Left renal pelvis (tissue), 4 donors: ENCODE data around the gene DNAJC28. TPM values are rescaled to one million over a fixed set of nuclear protein-coding genes. Genes with fewer than 3 reads are reported as not detected.
"Not testable (repeated sequence)": the region's sequence is repeated elsewhere in the genome, so short reads cannot be mapped to it uniquely, and the experiment has no call there.

Experiments used
- DNase-seq, 4 donors: peaks; one replicate each; pipeline ENCODE4 v3.0.0-alpha.2; 2013; ENCODE audit warnings: low read depth in 4 of 4, low spot score in 3 of 4
- polyA plus RNA-seq, 4 donors: library from polyadenylated mRNA; unstranded; fragments of 120-200 nt; gene quantifications; one replicate each; pipeline ENCODE4 v1.2.1, GENCODE V29; 2013; ENCODE audit not compliant: insufficient read length in 4 of 4

DNAJC28 gene
- 1 to 10 TPM; 2.0 to 5.9 (median 5.2) TPM for polyA plus RNA-seq

- peak; percentile 90 to 94 (median 92) for DNase-seq
Observed at GRCh38 chr21:33491373-33492102, at the start of gene DNAJC28. Gene DNAJC28 (minus strand): TSS chr21:33491716. CDS start chr21:33489393, 2,323 bp downstream.

GRCh38 chr21:33541105-33541711 is 49.7 kb upstream of the DNAJC28 start:
- DNase-seq, result peak in 1 of 4 donors; percentile 6

- DNase-seq, result no peak
Observed at GRCh38 chr21:33540711-33541104, 49.2 kb upstream of the DNAJC28 start.

GRCh38 chr21:33539616-33540015 is 48.1 kb upstream of the DNAJC28 start:
- DNase-seq, result no peak

GRCh38 chr21:33537212-33537611 is 45.7 kb upstream of the DNAJC28 start:
- no peak for DNase-seq

GRCh38 chr21:33531007-33531406 is 39.5 kb upstream of the DNAJC28 start:
- no peak for DNase-seq

GRCh38 chr21:33522953-33523349 is 31.4 kb upstream of the DNAJC28 start:
- no peak for DNase-seq

GRCh38 chr21:33522297-33522952 is 30.9 kb upstream of the DNAJC28 start:
- no peak for DNase-seq

GRCh38 chr21:33518899-33519298 is 27.4 kb upstream of the DNAJC28 start:
- no peak for DNase-seq

GRCh38 chr21:33514229-33514628 is 22.7 kb upstream of the DNAJC28 start:
- no peak for DNase-seq

- DNase-seq, result no peak
Observed at GRCh38 chr21:33512481-33512880, 21.0 kb upstream of the DNAJC28 start.

GRCh38 chr21:33511639-33512038 is 20.1 kb upstream of the DNAJC28 start:
- DNase-seq, result no peak

- no peak for DNase-seq
Observed at GRCh38 chr21:33510826-33511225, 19.3 kb upstream of the DNAJC28 start.

- not testable (repeated sequence) for DNase-seq
Observed at GRCh38 chr21:33507003-33507402, 15.5 kb upstream of the DNAJC28 start.

GRCh38 chr21:33505833-33506232 is 14.3 kb upstream of the DNAJC28 start:
- no peak for DNase-seq

- no peak for DNase-seq
Observed at GRCh38 chr21:33496345-33496744, 4.8 kb upstream of the DNAJC28 start.

GRCh38 chr21:33495743-33496142 is 4.2 kb upstream of the DNAJC28 start:
- no peak for DNase-seq

GRCh38 chr21:33493756-33494155 is 2.2 kb upstream of the DNAJC28 start:
- no peak for DNase-seq

GRCh38 chr21:33492571-33492970 is 1.1 kb upstream of the DNAJC28 start:
- DNase-seq, result no peak

- DNase-seq, result peak in 1 of 4 donors; percentile 5
Observed at GRCh38 chr21:33490991-33491372, 534 bp downstream of the DNAJC28 start.

GRCh38 chr21:33488936-33489335 is 2.6 kb downstream of the DNAJC28 start:
- DNase-seq, result no peak

- no peak for DNase-seq
Observed at GRCh38 chr21:33487996-33488395, 3.5 kb downstream of the DNAJC28 start.
